Activated T-helper 2 cell treated with anti-CD3 and anti-CD28 coated beads, Interferon-gamma antibody, Interleukin-2, Interleukin-4, amounts not matched to agents 10 μg/mL and 5 μg/mL and 100 μg/mL, durations not matched to agents 14 hours and 24 hours and 36 hours (primary cell): ENCODE data around the gene FGD3. TPM values are rescaled to one million over a fixed set of nuclear protein-coding genes. Genes with fewer than 3 reads are reported as not detected.

Source experiments
- DNase-seq: peaks from one replicate; pipeline ENCODE4 v3.0.0; 2021; ENCODE audit warnings: low spot score
- H3K27ac Mint-ChIP-seq: one replicate; pipeline ENCODE4 v1.8.0; 2021; ENCODE audit warnings: mixed read lengths
- H3K27me3 Mint-ChIP-seq: one replicate; pipeline ENCODE4 v1.8.0; 2021; ENCODE audit warnings: low read depth, mixed read lengths
- H3K36me3 Mint-ChIP-seq: one replicate; pipeline ENCODE4 v1.8.0; 2021; ENCODE audit warnings: low read depth, mixed read lengths
- H3K4me1 Mint-ChIP-seq: one replicate; pipeline ENCODE4 v1.8.0; 2021; ENCODE audit warnings: low read depth, mixed read lengths
- H3K4me3 Mint-ChIP-seq: one replicate; pipeline ENCODE4 v1.8.0; 2021; ENCODE audit warnings: low read depth, mild to moderate bottlenecking, moderate library complexity, mixed read lengths
- H3K9me3 Mint-ChIP-seq: one replicate; pipeline ENCODE4 v1.8.0; 2021; ENCODE audit warnings: mixed read lengths
- intact Hi-C: fragments of 100-400 bp; cut with micrococcal nuclease; formaldehyde crosslinking; loops from one replicate; pipeline ENCODE4 v1.15.1; 2023
- total RNA-seq: library from RNA; stranded (reverse); gene quantifications from 2 replicates; pipeline ENCODE4 v1.2.3, GENCODE V29; 2022

Gene FGD3
- total RNA-seq, 1 donor from 2014 or later: 42.9 TPM

- no peaks in the 10 kb centered on the region for H3K27me3 Mint-ChIP-seq
- peaks cover 39% of the 10 kb centered on the region for H3K36me3 Mint-ChIP-seq
- no peak overlapping the region for H3K4me3 Mint-ChIP-seq
- H3K4me1 Mint-ChIP-seq: peaks cover 4% of the 10 kb centered on the region
- DNase-seq: no peak
- H3K9me3 Mint-ChIP-seq: no peaks in the 10 kb centered on the region
- H3K27ac Mint-ChIP-seq: no peak overlapping the region
- intact Hi-C loops: no loop called here
Measured at GRCh38 chr9:93035106-93035660, 87.9 kb downstream of the FGD3 start.

GRCh38 chr9:93035821-93036351 lies 88.6 kb downstream of the FGD3 start:
- Mint-ChIP-seq H3K4me1 (peaks cover 1% of the 10 kb centered on the region), H3K4me3 (no peak overlapping the region), H3K36me3 (peaks cover 34% of the 10 kb centered on the region), H3K27ac (no peak overlapping the region), H3K27me3 (no peaks in the 10 kb centered on the region), H3K9me3 (no peaks in the 10 kb centered on the region)
- intact Hi-C loops: no loop called here
- no peak for DNase-seq

- DNase-seq: no peak
- Mint-ChIP-seq H3K36me3 (peaks cover 24% of the 10 kb centered on the region), H3K4me3 (no peak overlapping the region), H3K27ac (no peak overlapping the region), H3K27me3 (no peaks in the 10 kb centered on the region), H3K9me3 (no peaks in the 10 kb centered on the region), H3K4me1 (peaks cover 9% of the 10 kb centered on the region)
- intact Hi-C loops: no loop called here
Measured at GRCh38 chr9:93036887-93037475, 89.7 kb downstream of the FGD3 start.

- DNase-seq: no peak
- no peaks in the 10 kb centered on the region for H3K9me3 Mint-ChIP-seq
- no peak overlapping the region for H3K27ac Mint-ChIP-seq
- intact Hi-C loops: no loop called here
- no peaks in the 10 kb centered on the region for H3K27me3 Mint-ChIP-seq
- peaks cover 19% of the 10 kb centered on the region for H3K36me3 Mint-ChIP-seq
- H3K4me3 Mint-ChIP-seq: no peak overlapping the region
- H3K4me1 Mint-ChIP-seq: peaks cover 10% of the 10 kb centered on the region
Measured at GRCh38 chr9:93037476-93037971, 90.2 kb downstream of the FGD3 start.

GRCh38 chr9:93038918-93039317 lies 91.6 kb downstream of the FGD3 start:
- Mint-ChIP-seq H3K4me1 (peaks cover 19% of the 10 kb centered on the region), H3K27ac (no peak overlapping the region), H3K36me3 (peaks cover 10% of the 10 kb centered on the region), H3K27me3 (no peaks in the 10 kb centered on the region), H3K4me3 (no peak overlapping the region), H3K9me3 (no peaks in the 10 kb centered on the region)
- intact Hi-C loops: no loop called here
- no peak for DNase-seq

GRCh38 chr9:93039456-93039855 lies 92.1 kb downstream of the FGD3 start:
- H3K9me3 Mint-ChIP-seq: no peaks in the 10 kb centered on the region
- no peaks in the 10 kb centered on the region for H3K27me3 Mint-ChIP-seq
- intact Hi-C loops: no loop called here
- no peak overlapping the region for H3K27ac Mint-ChIP-seq
- H3K36me3 Mint-ChIP-seq: peaks cover 5% of the 10 kb centered on the region
- no peak overlapping the region for H3K4me3 Mint-ChIP-seq
- H3K4me1 Mint-ChIP-seq: peaks cover 20% of the 10 kb centered on the region
- no peak for DNase-seq

- H3K27ac Mint-ChIP-seq: no peak overlapping the region
- peaks cover 20% of the 10 kb centered on the region for H3K4me1 Mint-ChIP-seq
- no peaks in the 10 kb centered on the region for H3K27me3 Mint-ChIP-seq
- no peaks in the 10 kb centered on the region for H3K9me3 Mint-ChIP-seq
- H3K4me3 Mint-ChIP-seq: no peak overlapping the region
- H3K36me3 Mint-ChIP-seq: peaks cover 3% of the 10 kb centered on the region
- DNase-seq: no peak
- intact Hi-C loops: no loop called here
Measured at GRCh38 chr9:93039976-93040375, 92.7 kb downstream of the FGD3 start.

GRCh38 chr9:93040409-93040808 lies 93.1 kb downstream of the FGD3 start:
- Mint-ChIP-seq H3K36me3 (peaks cover 3% of the 10 kb centered on the region), H3K4me1 (peaks cover 20% of the 10 kb centered on the region), H3K27ac (no peak overlapping the region), H3K27me3 (no peaks in the 10 kb centered on the region), H3K9me3 (no peaks in the 10 kb centered on the region), H3K4me3 (no peak overlapping the region)
- intact Hi-C loops: no loop called here
- no peak for DNase-seq

GRCh38 chr9:93041108-93041802 lies 93.9 kb downstream of the FGD3 start:
- Mint-ChIP-seq H3K4me1 (peaks cover 20% of the 10 kb centered on the region), H3K27ac (peak overlapping the region; percentile 11), H3K4me3 (no peak overlapping the region), H3K27me3 (no peaks in the 10 kb centered on the region), H3K36me3 (peaks cover 3% of the 10 kb centered on the region), H3K9me3 (no peaks in the 10 kb centered on the region)
- DNase-seq: no peak
- intact Hi-C loops: no loop called here

- Mint-ChIP-seq H3K4me1 (peaks cover 20% of the 10 kb centered on the region), H3K27me3 (no peaks in the 10 kb centered on the region), H3K4me3 (no peak overlapping the region), H3K27ac (no peak overlapping the region), H3K9me3 (no peaks in the 10 kb centered on the region), H3K36me3 (no peaks in the 10 kb centered on the region)
- no peak for DNase-seq
- intact Hi-C loops: no loop called here
Measured at GRCh38 chr9:93043122-93043521, 95.8 kb downstream of the FGD3 start.

- Mint-ChIP-seq H3K36me3 (no peaks in the 10 kb centered on the region), H3K4me3 (no peak overlapping the region), H3K9me3 (no peaks in the 10 kb centered on the region), H3K27me3 (no peaks in the 10 kb centered on the region), H3K27ac (no peak overlapping the region), H3K4me1 (peaks cover 22% of the 10 kb centered on the region)
- intact Hi-C loops: no loop called here
- no peak for DNase-seq
Measured at GRCh38 chr9:93045521-93045920, 98.2 kb downstream of the FGD3 start.

- intact Hi-C loops: no loop called here
- no peak for DNase-seq
- Mint-ChIP-seq H3K4me3 (no peak overlapping the region), H3K9me3 (no peaks in the 10 kb centered on the region), H3K4me1 (peaks cover 3% of the 10 kb centered on the region), H3K27ac (no peak overlapping the region), H3K36me3 (no peaks in the 10 kb centered on the region), H3K27me3 (no peaks in the 10 kb centered on the region)
Measured at GRCh38 chr9:93048566-93049448, 101.5 kb downstream of the FGD3 start.
